MCF 10A (cell line): Measurements from ENCODE around the gene DNAH6. TPM values are rescaled to one million over a fixed set of nuclear protein-coding genes. Genes with fewer than 3 reads are reported as not detected.

Experiments used
- BruUV-seq: library from RNA; stranded (reverse); fragments of 400-500 nt; replicated peaks from 2 replicates; lab custom pipeline; 2021; lab: Mats Ljungman, UMichigan
- CTCF ChIA-PET: fragments of 300-600 bp; sonication (Branson Sonifier 250); formaldehyde crosslinking; extraction: SDS; loops from one replicate; lab custom pipeline; 2021; ENCODE audit warnings: antibody characterized with exemption, inconsistent platforms; lab: Yijun Ruan, JAX
- POLR2A ChIA-PET: fragments of 300-600, 350-650 bp; sonication (Branson Sonifier 250); formaldehyde crosslinking; extraction: SDS; loops from one replicate; lab custom pipeline; 2020; ENCODE audit warnings: antibody characterized with exemption, inconsistent platforms; lab: Yijun Ruan, JAX
- DNase-seq: peaks from one replicate; pipeline ENCODE4 v3.0.0-alpha.2; 2018; ENCODE audit not compliant: unreplicated experiment
- H3K27ac Mint-ChIP-seq: one replicate; pipeline ENCODE4 v1.8.0; 2022; ENCODE audit warnings: mild to moderate bottlenecking, low read depth, mixed read lengths; ENCODE audit not compliant: unreplicated experiment
- H3K27me3 Mint-ChIP-seq: one replicate; pipeline ENCODE4 v1.8.0; 2022; ENCODE audit warnings: mixed read lengths; ENCODE audit not compliant: insufficient read depth, unreplicated experiment
- H3K36me3 Mint-ChIP-seq: one replicate; pipeline ENCODE4 v1.8.0; 2022; ENCODE audit warnings: mild to moderate bottlenecking, moderate library complexity, mixed read lengths; ENCODE audit not compliant: insufficient read depth, unreplicated experiment
- H3K4me1 Mint-ChIP-seq: one replicate; pipeline ENCODE4 v1.8.0; 2022; ENCODE audit warnings: mixed read lengths; ENCODE audit not compliant: insufficient read depth, unreplicated experiment
- H3K4me3 Mint-ChIP-seq: one replicate; pipeline ENCODE4 v1.8.0; 2022; ENCODE audit warnings: mild to moderate bottlenecking, moderate library complexity, mixed read lengths; ENCODE audit not compliant: unreplicated experiment
- H3K9me3 Mint-ChIP-seq: one replicate; pipeline ENCODE4 v1.8.0; 2022; ENCODE audit warnings: mixed read lengths; ENCODE audit not compliant: unreplicated experiment
- CTCF ChIP-seq: fragments of 200-600 bp; IDR thresholded peaks from one replicate; pipeline ENCODE4 v1.8.0; 2022; ENCODE audit warnings: antibody characterized with exemption, mild to moderate bottlenecking; ENCODE audit not compliant: unreplicated experiment
- intact Hi-C: fragments of 100-400 bp; cut with micrococcal nuclease; formaldehyde crosslinking; loops from 2 replicates; pipeline ENCODE4 v1.14.1; 2022
- total RNA-seq: library from RNA; stranded (reverse); gene quantifications from 2 replicates; pipeline ENCODE4 v1.2.3, GENCODE V29; 2022

DNAH6 gene
- total RNA-seq, 1 experiment from 2014 or later, result 0.14 TPM

DNA sequence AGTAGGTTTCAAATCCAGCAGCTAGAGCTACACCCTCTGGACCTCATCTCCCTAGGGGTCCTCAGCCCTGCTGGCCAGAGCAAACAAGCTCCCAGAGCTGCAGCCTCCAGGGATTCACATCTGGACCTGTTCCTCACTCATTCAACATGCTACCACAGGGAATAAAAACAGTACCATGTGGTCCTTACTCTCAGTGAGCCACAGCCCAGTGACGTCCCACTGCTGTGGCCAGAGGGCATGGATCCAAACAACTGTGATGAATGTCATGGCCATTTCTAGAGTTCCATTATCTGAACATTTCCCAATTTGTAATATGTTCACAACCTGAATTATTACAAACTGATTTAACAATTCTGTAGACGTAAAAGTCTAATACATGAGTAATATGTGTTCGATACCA is 186.6 kb downstream of the DNAH6 start:
- Mint-ChIP-seq H3K36me3 (peaks cover 6% of the 10 kb centered on the region), H3K27me3 (no peaks in the 10 kb centered on the region), H3K4me3 (peak overlapping the region; percentile 14), H3K9me3 (peaks cover 13% of the 10 kb centered on the region), H3K4me1 (peaks cover 44% of the 10 kb centered on the region), H3K27ac (peak overlapping the region; percentile 87)
- intact Hi-C loops, result no loop called here
- ChIA-PET CTCF (interaction anchor here (0.6 to 1.9 kb wide), 3 partner anchors 71 to 223 kb away, joined by 3 to 4 read pairs (median 3); no protein-coding TSS in a partner anchor), POLR2A (interaction anchor here (0.6 kb wide), 1 partner anchor 19 kb away, joined by 4 read pairs; no protein-coding TSS in a partner anchor)
- BruUV-seq, result no TSS peak
- no peak for DNase-seq
- TF ChIP-seq CTCF, result no peak

- peaks cover 13% of the 10 kb centered on the region for H3K9me3 Mint-ChIP-seq
- intact Hi-C loops, result no loop called here
- peaks cover 6% of the 10 kb centered on the region for H3K36me3 Mint-ChIP-seq
- POLR2A ChIA-PET, result no interaction called here
- no peak overlapping the region for H3K27ac Mint-ChIP-seq
- no peaks in the 10 kb centered on the region for H3K27me3 Mint-ChIP-seq
- DNase-seq, result no peak
- TF ChIP-seq CTCF, result no peak
- no TSS peak for BruUV-seq
- no peak overlapping the region for H3K4me3 Mint-ChIP-seq
- CTCF ChIA-PET, result interaction anchor here (0.6 to 1.9 kb wide), 3 partner anchors 149 to 582 kb away, joined by 3 to 7 read pairs (median 4); no protein-coding TSS in a partner anchor
- H3K4me1 Mint-ChIP-seq, result peaks cover 44% of the 10 kb centered on the region
Observed at GRCh38 chr2:84703831-84704230, 187.5 kb downstream of the DNAH6 start.

GRCh38 chr2:84704505-84705244 is 188.4 kb downstream of the DNAH6 start:
- Mint-ChIP-seq H3K9me3 (peaks cover 10% of the 10 kb centered on the region), H3K36me3 (peaks cover 6% of the 10 kb centered on the region), H3K4me1 (peaks cover 43% of the 10 kb centered on the region), H3K27ac (no peak overlapping the region), H3K4me3 (no peak overlapping the region), H3K27me3 (no peaks in the 10 kb centered on the region)
- CTCF ChIA-PET, result interaction anchor here (0.9 to 1.9 kb wide), 2 partner anchors 221 to 582 kb away, joined by 4 to 7 read pairs; no protein-coding TSS in a partner anchor
- intact Hi-C loops, result no loop called here
- TF ChIP-seq CTCF, result no peak
- POLR2A ChIA-PET, result interaction anchor here (1.3 kb wide), 1 partner anchor 12 kb away, joined by 3 read pairs; no protein-coding TSS in a partner anchor
- no TSS peak for BruUV-seq
- peak; percentile 24 for DNase-seq

- H3K36me3 Mint-ChIP-seq, result no peaks in the 10 kb centered on the region
- TF ChIP-seq CTCF, result no peak
- POLR2A ChIA-PET, result interaction anchor here (0.6 to 1.3 kb wide), 4 partner anchors 11 to 101 kb away, joined by 3 read pairs; no protein-coding TSS in a partner anchor
- no TSS peak for BruUV-seq
- no peaks in the 10 kb centered on the region for H3K9me3 Mint-ChIP-seq
- intact Hi-C loops, result no loop called here
- CTCF ChIA-PET, result interaction anchor here (0.6 kb wide), 1 partner anchor 233 kb away, joined by 3 read pairs; no protein-coding TSS in a partner anchor
- peaks cover 34% of the 10 kb centered on the region for H3K4me1 Mint-ChIP-seq
- H3K27ac Mint-ChIP-seq, result no peak overlapping the region
- H3K4me3 Mint-ChIP-seq, result no peak overlapping the region
- H3K27me3 Mint-ChIP-seq, result no peaks in the 10 kb centered on the region
- DNase-seq, result no peak
Observed at GRCh38 chr2:84705858-84706257, 189.6 kb downstream of the DNAH6 start.
